Stimulated activated CD4-positive, alpha-beta T cell treated with anti-CD3 and anti-CD28 coated beads, Interleukin-4, amount 100 ng/mL, for 48 hours (primary cell): ENCODE measurements around the gene SNX10.

Source experiments
- DNase-seq, 2 donors: peaks; one replicate each; pipeline ENCODE4 v3.0.0-alpha.2; 2020; ENCODE audit warnings: low read depth in 2 of 2

The SNX10 gene

DNA sequence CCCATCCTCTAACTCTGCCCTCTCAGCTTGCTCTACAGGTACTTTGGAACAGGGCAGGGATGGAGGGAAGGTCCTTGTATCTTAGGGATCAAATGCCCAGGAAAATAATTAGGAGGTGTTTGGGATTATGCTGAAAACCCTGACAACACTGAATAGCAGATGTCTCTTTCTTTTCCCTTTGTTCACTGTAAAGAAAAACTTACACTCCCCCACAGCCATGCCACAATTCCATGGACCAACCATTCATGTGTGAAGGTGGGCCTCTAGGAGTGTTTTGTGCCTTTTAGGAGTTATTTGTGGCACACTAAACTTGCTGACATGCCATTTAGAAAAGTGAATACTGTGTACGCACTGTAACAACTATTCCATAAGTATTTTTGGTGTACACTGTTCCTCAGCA is 108.1 kb downstream of the SNX10 start:
- DNase-seq: no peak

DNA sequence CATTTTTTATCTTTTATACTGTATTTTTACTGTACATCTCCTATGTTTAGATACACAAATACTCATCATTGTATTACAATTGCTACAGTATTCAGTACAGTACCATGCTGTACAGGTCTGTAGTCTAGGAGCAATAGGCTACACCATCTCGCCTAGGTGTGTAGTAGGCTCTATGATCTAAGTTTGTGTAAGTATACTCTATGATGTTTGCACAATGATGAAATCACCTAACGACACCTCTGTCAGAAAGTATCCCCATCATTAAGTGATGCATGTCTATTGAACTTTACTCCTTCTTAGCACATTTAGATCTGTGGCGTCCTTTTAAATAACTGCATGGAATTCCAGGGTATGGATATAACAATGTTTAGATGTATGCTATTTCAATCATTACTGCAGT is 112.0 kb downstream of the SNX10 start:
- DNase-seq: no peak

GRCh38 chr7:26404189-26404996 is 112.7 kb downstream of the SNX10 start:
- no peak for DNase-seq

- DNase-seq: no peak
These were observed 114.8 kb downstream of the SNX10 start for GRCh38 chr7:26406433-26406832.

- no peak for DNase-seq
These were observed 118.2 kb downstream of the SNX10 start for GRCh38 chr7:26409661-26410547.

DNA sequence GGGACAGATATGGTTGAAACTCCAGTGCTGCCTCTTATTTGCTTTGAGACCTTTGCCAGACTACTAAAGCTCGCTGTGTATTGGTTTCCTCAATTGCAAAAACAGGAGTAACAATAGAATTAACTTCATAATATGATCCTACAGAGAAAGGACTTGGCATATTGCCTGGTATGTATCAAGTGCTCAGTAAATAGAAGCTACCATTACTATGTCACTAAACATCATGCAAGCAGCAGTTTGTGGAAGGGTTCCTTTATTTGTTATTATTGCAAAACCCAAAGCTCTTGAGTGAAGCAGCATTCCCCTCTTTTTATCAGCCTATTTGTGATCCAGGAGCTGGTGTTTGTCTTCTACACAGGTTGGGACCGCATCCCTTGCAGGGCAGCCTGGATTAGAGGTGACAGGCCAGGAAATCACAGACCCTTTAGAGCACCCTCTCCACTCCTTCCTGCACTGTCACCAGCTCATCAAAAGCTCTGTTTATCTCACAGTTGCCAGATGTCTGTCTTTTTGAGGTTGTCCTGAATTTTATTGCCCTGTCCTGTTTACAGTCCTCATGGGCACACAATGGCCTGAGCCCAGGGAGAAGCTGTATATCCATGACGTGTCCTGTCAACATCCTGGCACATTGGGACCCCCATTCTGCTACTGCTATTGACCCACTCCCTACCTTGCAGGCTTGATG is 121.5 kb downstream of the SNX10 start:
- no peak for DNase-seq

DNA sequence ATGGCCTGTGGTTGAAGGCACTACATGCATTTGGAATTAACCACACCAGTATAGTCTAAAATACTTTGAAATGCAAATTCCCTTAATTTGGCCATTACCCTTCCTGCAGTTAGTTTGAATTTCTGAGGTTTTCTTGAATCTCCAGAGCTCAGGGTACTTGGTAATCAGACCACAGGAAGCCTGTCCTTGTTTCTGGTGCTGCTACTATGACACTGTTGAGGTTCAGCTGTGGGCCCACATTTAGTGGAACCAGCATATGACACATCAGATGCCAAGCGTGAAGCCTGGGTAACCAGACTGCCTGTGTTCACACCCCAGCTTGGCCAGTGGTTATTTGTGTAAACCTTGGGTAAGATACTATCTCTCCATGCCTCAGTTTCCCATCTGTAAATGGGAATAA is 124.3 kb downstream of the SNX10 start:
- DNase-seq: no peak

GRCh38 chr7:26417911-26418413 is 126.3 kb downstream of the SNX10 start:
- no peak for DNase-seq

- DNase-seq: no peak
These were observed 127.5 kb downstream of the SNX10 start for GRCh38 chr7:26419198-26419597.

GRCh38 chr7:26420422-26421019 is 128.9 kb downstream of the SNX10 start:
- DNase-seq: no peak

DNA sequence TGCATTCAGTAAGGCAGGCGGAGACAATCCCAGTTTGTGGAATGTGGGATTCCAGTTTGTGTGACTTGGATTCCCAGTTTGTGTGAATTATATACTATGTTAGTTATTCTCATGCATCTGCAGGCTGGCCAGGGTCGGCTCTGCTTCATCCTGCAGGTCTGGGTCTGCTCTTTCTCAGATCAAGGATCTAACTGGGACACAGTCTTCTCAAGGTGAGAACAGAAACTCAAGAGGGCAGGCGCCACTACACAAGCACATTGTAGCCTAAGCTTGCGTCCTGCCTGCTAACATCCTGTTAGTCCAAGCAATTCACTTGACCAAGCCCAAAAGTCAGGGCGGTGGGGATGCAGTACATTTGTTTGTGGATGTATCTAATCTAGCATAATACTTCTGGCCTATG is 131.1 kb downstream of the SNX10 start:
- no peak for DNase-seq

- DNase-seq: no peak
These were observed 131.8 kb downstream of the SNX10 start for GRCh38 chr7:26423436-26423835.
